ENCODE data around the gene PPP1R15B.
A peak's percentile ranks its signal among the peaks of the same experiment; 100 is the strongest.

PPP1R15B gene

GRCh38 chr1:204411451-204412204 lies at the start of gene PPP1R15B:
TSS of gene PPP1R15B (minus strand) at chr1:204411817. CDS start at chr1:204411411, 406 bp downstream.
- peak; percentile 93 to 95 for DNase-seq

- DNase-seq = no peak
These were observed 48.7 kb upstream of the PPP1R15B start for GRCh38 chr1:204460346-204460745.

- DNase-seq = no peak
These were observed 48.1 kb upstream of the PPP1R15B start for GRCh38 chr1:204459706-204460105.

- DNase-seq = no peak
These were observed 46.0 kb upstream of the PPP1R15B start for GRCh38 chr1:204457666-204458065.

- DNase-seq = no peak
These were observed 45.3 kb upstream of the PPP1R15B start for GRCh38 chr1:204456826-204457442.

GRCh38 chr1:204455831-204456145 lies 44.2 kb upstream of the PPP1R15B start:
- DNase-seq = no peak

- DNase-seq = no peak
These were observed 43.6 kb upstream of the PPP1R15B start for GRCh38 chr1:204455063-204455830.

- no peak for DNase-seq
These were observed 42.9 kb upstream of the PPP1R15B start for GRCh38 chr1:204454476-204454875.

- DNase-seq = peak in 1 of 2 donors; percentile 37
These were observed 41.6 kb upstream of the PPP1R15B start for GRCh38 chr1:204453141-204453772.

GRCh38 chr1:204451352-204452124 lies 39.9 kb upstream of the PPP1R15B start:
- DNase-seq = no peak

- no peak for DNase-seq
These were observed 39.0 kb upstream of the PPP1R15B start for GRCh38 chr1:204450461-204451257.

- DNase-seq = no peak
These were observed 38.2 kb upstream of the PPP1R15B start for GRCh38 chr1:204449678-204450280.

- no peak for DNase-seq
These were observed 37.5 kb upstream of the PPP1R15B start for GRCh38 chr1:204448991-204449677.

GRCh38 chr1:204448344-204448964 lies 36.8 kb upstream of the PPP1R15B start:
- DNase-seq = no peak

- no peak for DNase-seq
These were observed 36.1 kb upstream of the PPP1R15B start for GRCh38 chr1:204447736-204448135.

- DNase-seq = no peak
These were observed 35.6 kb upstream of the PPP1R15B start for GRCh38 chr1:204447190-204447589.

GRCh38 chr1:204446413-204447111 lies 34.9 kb upstream of the PPP1R15B start:
- peak; percentile 62 to 65 for DNase-seq

GRCh38 chr1:204445860-204446412 lies 34.3 kb upstream of the PPP1R15B start:
- peak; percentile 45 to 67 for DNase-seq
